ENCODE measurements around the gene TMEM187. TPM values are rescaled to one million over a fixed set of nuclear protein-coding genes. Genes with fewer than 3 reads are reported as not detected.
A peak's percentile ranks its signal among the peaks of the same experiment; 100 is the strongest.

TMEM187 gene
- polyA plus RNA-seq, 2 of the 4 experiments (the other 2 are of a cell fraction), result 7.8 to 10.6 TPM

DNA sequence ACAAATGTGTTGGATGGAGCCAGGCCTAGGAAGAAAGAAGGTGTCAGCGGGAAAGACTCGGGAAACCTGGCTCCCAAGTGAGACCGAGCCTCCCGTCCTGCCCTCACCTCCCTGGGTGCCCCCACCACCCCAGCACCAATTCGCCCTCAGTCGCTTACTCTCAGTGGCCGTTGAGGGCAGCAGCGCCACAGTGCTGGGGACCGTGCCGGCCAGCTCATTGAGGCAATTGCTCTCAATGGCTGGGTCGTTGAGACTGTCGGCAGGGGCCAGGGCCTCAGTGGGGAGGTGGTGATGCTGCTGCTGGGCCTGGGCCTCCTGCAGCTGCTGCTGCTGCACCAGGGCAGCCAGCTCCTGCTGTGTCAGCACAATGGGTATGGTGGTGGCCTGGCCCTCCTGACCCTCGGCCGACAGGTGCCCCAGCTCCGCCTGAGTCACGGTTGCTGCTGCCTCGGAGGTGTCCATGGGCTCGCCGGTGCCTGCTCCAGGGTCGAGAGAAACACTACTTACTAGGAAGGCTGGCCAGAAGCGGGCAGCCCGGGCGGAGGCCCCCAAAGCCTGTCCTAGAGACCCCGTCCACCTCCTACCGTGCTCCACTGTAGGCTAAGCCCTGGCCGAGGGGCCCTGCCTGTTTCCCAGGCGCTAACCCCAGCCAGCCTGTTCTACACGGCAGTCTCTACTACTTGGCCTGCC, 20.7 kb upstream of the TMEM187 start:
- no peak overlapping the region for H3K4me3 ChIP-seq
- ChIA-PET POLR2A (interaction anchor here (2.4 kb wide), 1 partner anchor 23 kb away, joined by 7 read pairs; no protein-coding TSS in a partner anchor), CTCF (interaction anchor here (0.7 to 17.9 kb wide), 8 partner anchors 11 to 250 kb away, joined by 3 to 363 read pairs (median 11); partner anchors contain the start of genes ARHGAP4, NAA10 and PLXNB3)
- 93% methylated on average over 5 of the region's 28 CpGs for WGBS (ENCODE audit: missing lambda C conversion rate)
- peak; percentile 50 for TF ChIP-seq MAFK (IDR thresholded peaks at IDR 0.05; ENCODE audit: partially characterized antibody)
- no peak for TF ChIP-seq PHF8 (IDR thresholded peaks at IDR 0.05; ENCODE audit: borderline replicate concordance, low read depth)
- H3K27ac ChIP-seq, result no peak overlapping the region
- H3K4me2 ChIP-seq, result no peak overlapping the region
- no peaks in the 10 kb centered on the region for H3K9me3 ChIP-seq
- ATAC-seq, result no peak
- DNase-seq (ENCODE audit: low read depth in 1 of 2, low spot score in 1 of 2), result no peak
- no peak for FAIRE-seq
- peaks cover 7% of the 10 kb centered on the region; the same call in 1 of the 3 replicates for H3K4me1 ChIP-seq

DNA sequence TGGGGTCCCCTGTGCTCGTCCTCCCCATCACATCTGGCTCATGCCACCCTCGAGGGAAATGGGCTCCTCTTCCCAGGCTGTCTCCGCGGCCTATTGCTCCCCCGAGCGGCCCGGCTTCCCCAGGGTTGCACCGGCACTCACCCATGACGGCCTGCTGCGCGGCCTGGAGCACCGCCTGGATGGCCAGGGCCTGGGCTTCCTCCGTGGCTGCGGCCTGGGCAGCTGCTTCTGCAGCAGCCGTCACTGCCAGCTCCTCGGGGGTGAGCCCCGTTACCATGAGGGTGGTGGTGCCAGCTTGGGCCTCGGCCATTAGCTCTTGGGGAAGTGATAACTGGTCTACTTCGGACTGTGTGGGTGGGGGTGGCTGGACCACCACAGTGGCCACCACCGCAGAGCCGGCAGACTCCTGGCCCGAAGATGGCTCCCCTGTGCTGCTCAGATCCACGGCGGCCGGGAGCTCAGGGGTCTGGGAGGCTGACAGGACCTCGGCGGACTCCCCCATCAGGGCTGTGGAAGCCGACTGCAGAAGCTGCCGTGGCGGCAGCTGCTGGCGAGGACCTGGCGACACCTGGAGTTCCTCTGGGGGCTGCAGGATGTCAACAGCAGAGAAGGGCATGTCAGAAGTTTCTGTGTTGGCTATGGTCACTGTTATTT, 20.1 kb upstream of the TMEM187 start:
- Histone ChIP-seq H3K4me1 (peaks cover 5% of the 10 kb centered on the region; the same call in 1 of the 3 replicates), H3K4me2 (no peak overlapping the region), H3K4me3 (no peak overlapping the region), H3K9me3 (no peaks in the 10 kb centered on the region), H3K27ac (peak overlapping the region in 1 of 2 experiments; percentile 74; a peak in 1 of 6 replicates)
- POLR2A ChIA-PET, result no interaction called here
- CTCF ChIA-PET, result interaction anchor here (0.5 to 17.9 kb wide), 10 partner anchors 9 to 251 kb away, joined by 3 to 363 read pairs (median 10); partner anchors contain the start of genes ARHGAP4, HCFC1, NAA10 and PLXNB3
- no peak for DNase-seq (ENCODE audit: low read depth in 1 of 2, low spot score in 1 of 2)
- WGBS (ENCODE audit: missing lambda C conversion rate), result 93% methylated on average over 3 of the region's 32 CpGs
- no peak for FAIRE-seq
- ATAC-seq, result no peak
- no peak for TF ChIP-seq MYC (IDR thresholded peaks at IDR 0.05; ENCODE audit: borderline replicate concordance, low read length)
- TF ChIP-seq EP300 (IDR thresholded peaks at IDR 0.05), result no peak
- TF ChIP-seq NPAS2 (CRISPR knock-in tag; IDR thresholded peaks at IDR 0.05; ENCODE audit: borderline replicate concordance), result no peak
- no peak for TF ChIP-seq SREBF2 (IDR thresholded peaks at IDR 0.05)
- TF ChIP-seq, protein P1, sequence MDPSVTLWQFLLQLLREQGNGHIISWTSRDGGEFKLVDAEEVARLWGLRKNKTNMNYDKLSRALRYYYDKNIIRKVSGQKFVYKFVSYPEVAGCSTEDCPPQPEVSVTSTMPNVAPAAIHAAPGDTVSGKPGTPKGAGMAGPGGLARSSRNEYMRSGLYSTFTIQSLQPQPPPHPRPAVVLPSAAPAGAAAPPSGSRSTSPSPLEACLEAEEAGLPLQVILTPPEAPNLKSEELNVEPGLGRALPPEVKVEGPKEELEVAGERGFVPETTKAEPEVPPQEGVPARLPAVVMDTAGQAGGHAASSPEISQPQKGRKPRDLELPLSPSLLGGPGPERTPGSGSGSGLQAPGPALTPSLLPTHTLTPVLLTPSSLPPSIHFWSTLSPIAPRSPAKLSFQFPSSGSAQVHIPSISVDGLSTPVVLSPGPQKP (IDR thresholded peaks at IDR 0.05; ENCODE audit: low read depth, low read length), result no peak
- TF ChIP-seq JUNB (IDR thresholded peaks at IDR 0.05), result no peak
- no peak for TF ChIP-seq NR3C1 (IDR thresholded peaks at IDR 0.05)
- no peak for TF ChIP-seq NFE2L2 (conservative IDR thresholded peaks at IDR 0.05; ENCODE audit: low read length)
- no peak for TF ChIP-seq ZNF302 (CRISPR knock-in tag; IDR thresholded peaks at IDR 0.05)
- TF ChIP-seq MAFK (IDR thresholded peaks at IDR 0.05; ENCODE audit: partially characterized antibody), result no peak
- TF ChIP-seq FOSL2 (IDR thresholded peaks at IDR 0.05), result no peak
- no peak for TF ChIP-seq FOSL2 (CRISPR knock-in tag; IDR thresholded peaks at IDR 0.05)
- TF ChIP-seq RARB (CRISPR knock-in tag; IDR thresholded peaks at IDR 0.05), result no peak
- no peak for TF ChIP-seq ZC3H11A (IDR thresholded peaks at IDR 0.05)
- TF ChIP-seq, protein P2, sequence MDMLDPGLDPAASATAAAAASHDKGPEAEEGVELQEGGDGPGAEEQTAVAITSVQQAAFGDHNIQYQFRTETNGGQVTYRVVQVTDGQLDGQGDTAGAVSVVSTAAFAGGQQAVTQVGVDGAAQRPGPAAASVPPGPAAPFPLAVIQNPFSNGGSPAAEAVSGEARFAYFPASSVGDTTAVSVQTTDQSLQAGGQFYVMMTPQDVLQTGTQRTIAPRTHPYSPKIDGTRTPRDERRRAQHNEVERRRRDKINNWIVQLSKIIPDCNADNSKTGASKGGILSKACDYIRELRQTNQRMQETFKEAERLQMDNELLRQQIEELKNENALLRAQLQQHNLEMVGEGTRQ (IDR thresholded peaks at IDR 0.05), result no peak
- TF ChIP-seq GATA3 (IDR thresholded peaks at IDR 0.05; ENCODE audit: borderline replicate concordance), result no peak
- no peak for TF ChIP-seq BHLHE40 (IDR thresholded peaks at IDR 0.05; ENCODE audit: low read depth, low read length)
- TF ChIP-seq RAD21 (conservative IDR thresholded peaks at IDR 0.05 in 1 of 2, IDR thresholded peaks at IDR 0.05 in 1 of 2), result no peak
- TF ChIP-seq, protein P3, sequence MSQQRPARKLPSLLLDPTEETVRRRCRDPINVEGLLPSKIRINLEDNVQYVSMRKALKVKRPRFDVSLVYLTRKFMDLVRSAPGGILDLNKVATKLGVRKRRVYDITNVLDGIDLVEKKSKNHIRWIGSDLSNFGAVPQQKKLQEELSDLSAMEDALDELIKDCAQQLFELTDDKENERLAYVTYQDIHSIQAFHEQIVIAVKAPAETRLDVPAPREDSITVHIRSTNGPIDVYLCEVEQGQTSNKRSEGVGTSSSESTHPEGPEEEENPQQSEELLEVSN (IDR thresholded peaks at IDR 0.05; ENCODE audit: borderline replicate concordance, low read depth), result no peak
- TF ChIP-seq, protein P4, sequence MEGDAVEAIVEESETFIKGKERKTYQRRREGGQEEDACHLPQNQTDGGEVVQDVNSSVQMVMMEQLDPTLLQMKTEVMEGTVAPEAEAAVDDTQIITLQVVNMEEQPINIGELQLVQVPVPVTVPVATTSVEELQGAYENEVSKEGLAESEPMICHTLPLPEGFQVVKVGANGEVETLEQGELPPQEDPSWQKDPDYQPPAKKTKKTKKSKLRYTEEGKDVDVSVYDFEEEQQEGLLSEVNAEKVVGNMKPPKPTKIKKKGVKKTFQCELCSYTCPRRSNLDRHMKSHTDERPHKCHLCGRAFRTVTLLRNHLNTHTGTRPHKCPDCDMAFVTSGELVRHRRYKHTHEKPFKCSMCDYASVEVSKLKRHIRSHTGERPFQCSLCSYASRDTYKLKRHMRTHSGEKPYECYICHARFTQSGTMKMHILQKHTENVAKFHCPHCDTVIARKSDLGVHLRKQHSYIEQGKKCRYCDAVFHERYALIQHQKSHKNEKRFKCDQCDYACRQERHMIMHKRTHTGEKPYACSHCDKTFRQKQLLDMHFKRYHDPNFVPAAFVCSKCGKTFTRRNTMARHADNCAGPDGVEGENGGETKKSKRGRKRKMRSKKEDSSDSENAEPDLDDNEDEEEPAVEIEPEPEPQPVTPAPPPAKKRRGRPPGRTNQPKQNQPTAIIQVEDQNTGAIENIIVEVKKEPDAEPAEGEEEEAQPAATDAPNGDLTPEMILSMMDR (IDR thresholded peaks at IDR 0.05), result no peak
- TF ChIP-seq CHD4 (IDR thresholded peaks at IDR 0.05; ENCODE audit: borderline replicate concordance), result no peak

All from A549 (cell line).